KMS-11 (cell line): Measurements from ENCODE around the gene PTRHD1.

ENCODE experiments used
- H2AFZ ChIP-seq: fragments of 200-600 bp; sonication (generic); 2 replicates; pipeline ENCODE4 v1.6.1; 2016; ENCODE audit warnings: antibody characterized with exemption, mixed run types, low read depth
- H3K27ac ChIP-seq: fragments of 200-600 bp; sonication (generic); 2 replicates; pipeline ENCODE4 v1.6.1; 2016; ENCODE audit warnings: mild to moderate bottlenecking, mixed run types
- H3K27me3 ChIP-seq: fragments of 200-600 bp; sonication (generic); 2 replicates; pipeline ENCODE4 v1.6.1; 2017; ENCODE audit warnings: mild to moderate bottlenecking, low read depth, mixed run types, moderate library complexity; ENCODE audit not compliant: insufficient read depth
- H3K36me3 ChIP-seq: fragments of 200-600 bp; sonication (generic); 2 replicates; pipeline ENCODE4 v1.6.1; 2017; ENCODE audit warnings: mild to moderate bottlenecking, mixed run types; ENCODE audit not compliant: insufficient read depth
- H3K4me1 ChIP-seq: fragments of 200-600 bp; sonication (generic); 2 replicates; pipeline ENCODE4 v1.6.1; 2016; ENCODE audit warnings: mild to moderate bottlenecking, low read depth, mixed run types; ENCODE audit not compliant: poor library complexity, severe bottlenecking
- H3K4me2 ChIP-seq: fragments of 200-600 bp; sonication (generic); 2 replicates; pipeline ENCODE4 v1.7.0; 2016; ENCODE audit warnings: mild to moderate bottlenecking, mixed run types
- H3K4me3 ChIP-seq: fragments of 200-600 bp; sonication (generic); IDR thresholded peaks from 2 replicates; pipeline ENCODE4 v1.6.1; 2017; ENCODE audit warnings: low read depth, low read length, mixed read lengths; ENCODE audit not compliant: insufficient read depth
- H3K79me2 ChIP-seq: fragments of 200-600 bp; sonication (generic); 2 replicates; pipeline ENCODE4 v1.6.1; 2016; ENCODE audit warnings: low read depth, mixed run types; ENCODE audit not compliant: insufficient read depth
- H3K9ac ChIP-seq: fragments of 200-600 bp; sonication (generic); 2 replicates; pipeline ENCODE4 v1.6.1; 2016; ENCODE audit warnings: mild to moderate bottlenecking, mixed run types
- H4K20me1 ChIP-seq: fragments of 200-600 bp; sonication (generic); 2 replicates; pipeline ENCODE4 v1.6.1; 2016; ENCODE audit warnings: mild to moderate bottlenecking, mixed run types; ENCODE audit not compliant: insufficient read depth
- CTCF ChIP-seq: fragments of 200-600 bp; sonication (generic); conservative IDR thresholded peaks from 2 replicates; pipeline ENCODE4 v1.6.1; 2017; ENCODE audit warnings: low read depth, mild to moderate bottlenecking, antibody characterized with exemption, low read length, moderate library complexity, mixed read lengths

The PTRHD1 gene

DNA sequence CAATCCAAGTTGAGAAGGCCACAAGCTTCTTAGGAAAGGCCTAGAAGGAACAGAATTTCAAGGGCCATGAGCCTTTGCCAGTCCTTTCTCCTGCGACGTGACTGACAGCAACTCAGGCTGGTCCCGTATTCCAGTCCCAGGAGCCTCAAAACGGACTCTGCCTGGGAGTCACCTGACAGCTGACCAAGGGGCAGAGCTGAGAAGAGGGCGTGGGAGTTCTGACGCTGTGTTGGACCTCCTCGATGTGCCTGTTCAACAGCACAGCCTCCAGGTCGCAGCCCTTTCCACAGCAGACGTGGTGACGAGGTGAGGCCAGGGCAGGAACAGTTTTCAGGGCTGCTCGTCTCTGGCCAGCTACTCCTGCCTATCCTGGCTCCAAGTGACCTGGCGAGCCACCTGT is 37.6 kb upstream of the PTRHD1 start:
- H3K79me2 ChIP-seq: no peaks in the 10 kb centered on the region
- H3K4me2 ChIP-seq: no peak overlapping the region
- H3K27ac ChIP-seq: no peak overlapping the region
- no peak overlapping the region for H3K9ac ChIP-seq
- H3K4me1 ChIP-seq: peaks cover 14% of the 10 kb centered on the region
- H2AFZ ChIP-seq: no peak overlapping the region
- H3K36me3 ChIP-seq: no peaks in the 10 kb centered on the region
- no peaks in the 10 kb centered on the region for H4K20me1 ChIP-seq
- TF ChIP-seq CTCF: no peak
- no peak overlapping the region for H3K4me3 ChIP-seq
- no peaks in the 10 kb centered on the region for H3K27me3 ChIP-seq

- Histone ChIP-seq H3K27ac (no peak overlapping the region), H3K27me3 (no peaks in the 10 kb centered on the region), H3K4me3 (no peak overlapping the region), H3K4me2 (no peak overlapping the region), H2AFZ (no peak overlapping the region), H3K79me2 (no peaks in the 10 kb centered on the region), H4K20me1 (no peaks in the 10 kb centered on the region), H3K9ac (no peak overlapping the region), H3K36me3 (no peaks in the 10 kb centered on the region), H3K4me1 (peaks cover 14% of the 10 kb centered on the region)
- TF ChIP-seq CTCF: no peak
Observed at GRCh38 chr2:24830351-24830750, 37.2 kb upstream of the PTRHD1 start.

- Histone ChIP-seq H4K20me1 (no peaks in the 10 kb centered on the region), H3K79me2 (no peaks in the 10 kb centered on the region), H3K9ac (no peak overlapping the region), H3K4me2 (no peak overlapping the region), H3K36me3 (no peaks in the 10 kb centered on the region), H3K4me3 (no peak overlapping the region), H3K27ac (no peak overlapping the region), H3K27me3 (no peaks in the 10 kb centered on the region), H2AFZ (no peak overlapping the region), H3K4me1 (peaks cover 14% of the 10 kb centered on the region)
- TF ChIP-seq CTCF: no peak
Observed at GRCh38 chr2:24828238-24828996, 35.2 kb upstream of the PTRHD1 start.

GRCh38 chr2:24827321-24828237 is 34.4 kb upstream of the PTRHD1 start:
- no peak overlapping the region for H3K27ac ChIP-seq
- no peaks in the 10 kb centered on the region for H3K27me3 ChIP-seq
- no peaks in the 10 kb centered on the region for H3K36me3 ChIP-seq
- no peak overlapping the region for H3K4me3 ChIP-seq
- peaks cover 21% of the 10 kb centered on the region for H3K4me1 ChIP-seq
- no peak overlapping the region for H3K9ac ChIP-seq
- H3K4me2 ChIP-seq: no peak overlapping the region
- H4K20me1 ChIP-seq: no peaks in the 10 kb centered on the region
- no peak overlapping the region for H2AFZ ChIP-seq
- no peaks in the 10 kb centered on the region; the same call in 1 of the 2 replicates for H3K79me2 ChIP-seq
- TF ChIP-seq CTCF: peak; percentile 90
